ENCODE results near the gene HTR6.

DNA sequence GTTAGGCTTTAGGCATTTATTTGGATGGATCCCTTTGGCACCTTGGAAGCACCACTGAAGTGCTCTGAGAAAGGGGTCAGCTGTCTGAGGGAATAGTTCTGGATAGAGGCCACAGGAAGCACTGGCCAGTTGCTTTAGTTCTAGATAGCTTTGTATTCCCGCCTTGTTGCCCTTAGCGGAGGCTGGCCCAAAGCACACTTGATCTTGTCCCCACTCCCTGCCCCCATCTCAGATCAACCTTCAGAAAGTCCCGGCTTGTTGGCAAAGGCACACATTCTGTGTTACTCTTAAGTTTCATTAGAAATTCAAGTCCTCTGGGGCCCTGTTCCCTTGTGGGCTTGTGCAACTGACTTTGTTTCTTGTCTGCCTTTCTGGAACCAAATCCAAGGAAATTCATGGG, 35.8 kb upstream of the HTR6 start:
- TF ChIP-seq POLR2A (IDR thresholded peaks at IDR 0.05) (no peak), CTCF (IDR thresholded peaks at IDR 0.05) (no peak)

Data from tibial nerve (tissue), 3 donors.